Mesenchymal stem cell (in vitro differentiated cells and primary cell): Measurements from ENCODE around the gene IGFL3.

Experiments used
- DNase-seq: peaks from one replicate; pipeline ENCODE4 v3.0.0-alpha.2; 2013
- H2AFZ ChIP-seq: one replicate; pipeline ENCODE4 v1.6.1; 2013; ENCODE audit warnings: low read depth, mild to moderate bottlenecking, control low read depth, inconsistent platforms, low read length, moderate library complexity
- H2AK5ac ChIP-seq: 2 replicates; pipeline ENCODE4 v1.6.1; 2013; ENCODE audit warnings: low read length, moderate library complexity, mild to moderate bottlenecking, inconsistent platforms; ENCODE audit not compliant: severe bottlenecking
- H2BK120ac ChIP-seq: one replicate; pipeline ENCODE4 v1.6.1; 2013; ENCODE audit warnings: low read depth, mild to moderate bottlenecking, inconsistent platforms, low read length, moderate library complexity
- H2BK12ac ChIP-seq, 2 experiments: one replicate each; pipeline ENCODE4 v1.6.1; 2013; ENCODE audit warnings: inconsistent platforms in 2 of 2, low read length in 2 of 2, mild to moderate bottlenecking in 2 of 2, moderate library complexity in 2 of 2, control low read depth in 1 of 2
- H2BK15ac ChIP-seq: one replicate; pipeline ENCODE4 v1.6.1; 2013; ENCODE audit warnings: mild to moderate bottlenecking, low read depth, inconsistent platforms; ENCODE audit not compliant: poor library complexity, severe bottlenecking
- H2BK5ac ChIP-seq: 2 replicates; pipeline ENCODE4 v1.6.1; 2013; ENCODE audit warnings: low read depth, mild to moderate bottlenecking, low read length, control low read depth, inconsistent platforms; ENCODE audit not compliant: poor library complexity, severe bottlenecking
- H3K14ac ChIP-seq, 2 experiments: one replicate each; pipeline ENCODE4 v1.6.1; 2013; ENCODE audit warnings: inconsistent platforms in 2 of 2, low read length in 2 of 2, control low read depth in 1 of 2, mild to moderate bottlenecking in 1 of 2, moderate library complexity in 1 of 2
- H3K18ac ChIP-seq, 2 experiments: one replicate each; pipeline ENCODE4 v1.6.1; 2013; ENCODE audit warnings: inconsistent platforms in 2 of 2, low read length in 2 of 2, control low read depth in 1 of 2, low read depth in 1 of 2, mild to moderate bottlenecking in 1 of 2
- H3K23ac ChIP-seq, 2 experiments: one replicate each; pipeline ENCODE4 v1.6.1; 2013; ENCODE audit warnings: inconsistent platforms in 2 of 2, low read length in 2 of 2, mild to moderate bottlenecking in 2 of 2, moderate library complexity in 2 of 2, control low read depth in 1 of 2
- H3K27ac ChIP-seq: 2 replicates; pipeline ENCODE4 v1.5.1; 2013; ENCODE audit warnings: mild to moderate bottlenecking, moderate library complexity, low read length, control low read depth, inconsistent platforms; ENCODE audit not compliant: poor library complexity, severe bottlenecking
- H3K27me3 ChIP-seq, 2 experiments: 2 replicates each; pipeline versions ENCODE4 v1.6.1 to v1.7.0; 2013; ENCODE audit warnings: low read length in 2 of 2, mild to moderate bottlenecking in 2 of 2, moderate library complexity in 2 of 2, control low read depth in 1 of 2, inconsistent platforms in 1 of 2; ENCODE audit not compliant: control insufficient read depth in 1 of 2, insufficient read depth in 1 of 2
- H3K36me3 ChIP-seq, 2 experiments: 2 replicates each; pipeline versions ENCODE4 v1.6.1 to v1.7.0; 2013; ENCODE audit warnings: low read length in 2 of 2, control low read depth in 1 of 2, inconsistent platforms in 1 of 2, low read depth in 1 of 2, mild to moderate bottlenecking in 1 of 2; ENCODE audit not compliant: insufficient read depth in 2 of 2, control insufficient read depth in 1 of 2
- H3K4ac ChIP-seq, 2 experiments: one replicate each; pipeline ENCODE4 v1.6.1; 2013; ENCODE audit warnings: inconsistent platforms in 2 of 2, low read length in 2 of 2, mild to moderate bottlenecking in 2 of 2, moderate library complexity in 2 of 2, control low read depth in 1 of 2, low read depth in 1 of 2
- H3K4me1 ChIP-seq: 2 replicates; pipeline ENCODE4 v1.6.1; 2013; ENCODE audit warnings: low read depth, low read length, control low read depth; ENCODE audit not compliant: control insufficient read depth, insufficient read depth
- H3K4me2 ChIP-seq: 2 replicates; pipeline ENCODE4 v1.6.1; 2013; ENCODE audit warnings: low read length, mild to moderate bottlenecking, inconsistent platforms; ENCODE audit not compliant: poor library complexity, severe bottlenecking
- H3K4me3 ChIP-seq, 2 experiments: 2 replicates each; pipeline versions ENCODE4 v1.5.1 to v1.7.0; 2013; ENCODE audit warnings: low read length in 2 of 2, mild to moderate bottlenecking in 2 of 2, control low read depth in 1 of 2, low read depth in 1 of 2; ENCODE audit not compliant: insufficient read depth in 1 of 2
- H3K79me1 ChIP-seq: replicated peaks from 2 replicates; pipeline ENCODE4 v1.6.1; 2013; ENCODE audit warnings: mild to moderate bottlenecking, control low read depth, low read length, inconsistent platforms; ENCODE audit not compliant: poor library complexity, severe bottlenecking
- H3K9ac ChIP-seq: 2 replicates; pipeline ENCODE4 v1.7.0; 2013; ENCODE audit warnings: mild to moderate bottlenecking, low read length, moderate library complexity
- H3K9me3 ChIP-seq: 2 replicates; pipeline ENCODE4 v1.7.0; 2013; ENCODE audit warnings: mild to moderate bottlenecking, low read length; ENCODE audit not compliant: control insufficient read depth
- H4K8ac ChIP-seq: one replicate; pipeline ENCODE4 v1.6.1; 2013; ENCODE audit warnings: inconsistent platforms, mild to moderate bottlenecking, low read length, moderate library complexity
- H4K91ac ChIP-seq: one replicate; pipeline ENCODE4 v1.6.1; 2013; ENCODE audit warnings: mild to moderate bottlenecking, low read length, inconsistent platforms
- WGBS: methylation state at CpG from one replicate; pipeline ENCODE4 v1.1.7; 2013; ENCODE audit warnings: mixed read lengths; 5-methylcytosine and 5-hydroxymethylcytosine counted together

IGFL3 gene

DNA sequence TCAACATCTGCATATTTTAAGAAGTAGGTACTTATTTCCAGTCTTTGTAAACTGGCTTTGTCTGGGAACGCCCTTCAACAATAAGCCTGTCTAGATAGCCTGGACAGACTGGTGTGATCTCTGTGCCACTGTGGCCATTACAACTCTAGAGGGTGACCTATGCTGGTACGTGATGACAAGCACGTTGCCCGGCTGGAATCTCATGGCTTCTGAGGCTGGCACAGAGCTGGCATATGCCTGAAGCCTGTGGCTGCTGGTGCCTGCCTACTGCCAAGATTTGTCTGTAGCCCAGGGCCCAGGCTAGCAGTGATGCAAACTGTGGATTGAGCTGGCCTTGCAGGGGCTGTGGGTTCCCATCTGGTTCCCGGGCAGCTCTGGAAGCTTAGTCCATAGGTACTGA, 34.0 kb downstream of the IGFL3 start:
- Histone ChIP-seq H3K9me3 (peaks cover 43% of the 10 kb centered on the region), H3K18ac (no peak overlapping the region), H4K8ac (no peak overlapping the region), H2BK12ac (no peak overlapping the region), H2AK5ac (no peak overlapping the region), H3K4me3 (no peak overlapping the region), H3K4me1 (no peaks in the 10 kb centered on the region), H3K27ac (no peak overlapping the region), H3K36me3 (no peaks in the 10 kb centered on the region), H4K91ac (no peak overlapping the region), H3K9ac (no peak overlapping the region), H3K79me1 (no peaks in the 10 kb centered on the region), H2BK15ac (no peak overlapping the region), H3K23ac (no peak overlapping the region), H3K4ac (no peak overlapping the region), H3K27me3 (peaks cover 13 to 64% of the 10 kb centered on the region in 2 experiments), H2BK120ac (no peak overlapping the region), H2BK5ac (no peak overlapping the region), H3K14ac (no peak overlapping the region), H2AFZ (no peak overlapping the region), H3K4me2 (no peak overlapping the region)
- no peak for DNase-seq
- WGBS: 89% methylated on average over 5 of the region's 5 CpGs

DNA sequence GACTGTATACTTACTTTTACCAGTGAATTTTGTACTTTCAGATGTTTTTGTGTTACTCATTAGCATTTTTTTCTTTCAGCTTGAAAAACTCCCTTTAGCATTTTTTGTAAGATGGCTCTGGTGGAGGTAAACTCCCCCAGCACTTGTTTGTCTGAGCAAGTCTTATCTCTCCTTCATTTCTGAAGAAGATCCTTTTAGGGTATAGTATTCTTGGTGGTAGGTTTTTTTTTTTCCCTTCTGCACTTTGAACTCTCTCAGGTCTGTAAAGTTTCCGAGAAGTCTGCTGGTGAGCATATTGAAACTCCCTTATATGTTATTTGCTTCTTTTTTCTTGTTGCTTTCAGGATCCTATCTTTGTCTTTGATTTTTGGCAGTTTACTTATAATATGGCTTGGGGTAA, 35.1 kb downstream of the IGFL3 start:
- Histone ChIP-seq H3K4ac (no peak overlapping the region), H2AFZ (no peak overlapping the region), H4K91ac (no peak overlapping the region), H4K8ac (no peak overlapping the region), H3K27ac (no peak overlapping the region), H3K18ac (no peak overlapping the region), H3K79me1 (no peaks in the 10 kb centered on the region), H2BK12ac (no peak overlapping the region), H3K27me3 (peaks cover 13 to 72% of the 10 kb centered on the region in 2 experiments), H3K9ac (no peak overlapping the region), H3K23ac (no peak overlapping the region), H3K14ac (no peak overlapping the region), H2BK15ac (no peak overlapping the region), H3K9me3 (peaks cover 52% of the 10 kb centered on the region), H3K4me1 (no peaks in the 10 kb centered on the region), H2AK5ac (no peak overlapping the region), H3K36me3 (no peaks in the 10 kb centered on the region), H2BK120ac (no peak overlapping the region), H3K4me3 (no peak overlapping the region), H3K4me2 (no peak overlapping the region), H2BK5ac (no peak overlapping the region)
- no CpG with 5 or more reads among the region's 1 CpG for WGBS
- no peak for DNase-seq

DNA sequence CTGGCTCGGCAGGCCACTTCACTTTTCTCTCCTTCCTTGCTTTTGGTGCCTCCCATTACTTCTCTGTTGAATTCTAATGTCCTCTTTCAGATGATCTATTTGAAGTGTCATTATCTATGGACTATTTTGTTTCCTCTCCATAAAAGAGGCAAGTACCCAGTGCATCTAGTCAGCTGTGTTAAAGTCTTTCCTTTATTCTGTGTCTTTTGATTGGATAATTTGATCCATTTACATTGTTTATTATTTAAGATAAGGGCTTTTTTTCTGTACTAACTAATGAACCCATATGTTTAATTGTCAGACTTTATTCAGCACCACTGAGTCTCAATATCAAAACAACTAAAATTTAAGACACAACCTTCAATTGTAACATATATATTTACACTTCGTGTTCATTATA, 36.4 kb downstream of the IGFL3 start:
- Histone ChIP-seq H3K4me1 (no peaks in the 10 kb centered on the region), H3K9ac (no peak overlapping the region), H3K79me1 (no peaks in the 10 kb centered on the region), H2BK15ac (no peak overlapping the region), H4K91ac (no peak overlapping the region), H3K36me3 (no peaks in the 10 kb centered on the region), H4K8ac (no peak overlapping the region), H3K4me3 (no peak overlapping the region), H3K23ac (no peak overlapping the region), H2BK120ac (no peak overlapping the region), H3K4ac (no peak overlapping the region), H2AFZ (no peak overlapping the region), H3K27ac (no peak overlapping the region), H2AK5ac (no peak overlapping the region), H2BK12ac (no peak overlapping the region), H3K4me2 (no peak overlapping the region), H3K14ac (no peak overlapping the region), H2BK5ac (no peak overlapping the region), H3K9me3 (peaks cover 60% of the 10 kb centered on the region), H3K18ac (no peak overlapping the region), H3K27me3 (peaks cover 13 to 81% of the 10 kb centered on the region in 2 experiments)
- DNase-seq: no peak
- WGBS: 100% methylated on average over 1 of the region's 2 CpGs

DNA sequence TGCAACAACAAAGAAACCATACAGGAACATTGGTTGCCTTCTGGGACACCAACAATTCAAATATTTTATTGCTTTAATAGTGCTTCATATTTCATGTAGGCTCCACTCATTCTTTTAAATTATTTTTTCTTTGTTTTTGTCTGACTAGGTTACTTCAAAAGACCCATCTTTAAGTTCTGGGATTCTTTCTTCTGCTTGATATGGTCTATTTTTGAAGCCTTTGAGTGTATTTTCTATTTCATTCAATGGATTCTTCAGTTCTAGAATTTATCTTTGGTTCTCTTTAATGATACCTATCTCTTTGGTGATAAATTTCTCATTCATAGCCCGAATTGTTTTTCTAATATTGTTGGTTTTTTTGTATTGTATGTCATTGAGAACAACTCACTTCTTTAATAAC, 38.6 kb downstream of the IGFL3 start:
- Histone ChIP-seq H3K4ac (no peak overlapping the region), H3K79me1 (no peaks in the 10 kb centered on the region), H3K27me3 (peaks cover 11 to 79% of the 10 kb centered on the region in 2 experiments), H2BK15ac (no peak overlapping the region), H3K36me3 (no peaks in the 10 kb centered on the region), H3K9me3 (peaks cover 60% of the 10 kb centered on the region), H2AK5ac (no peak overlapping the region), H3K27ac (no peak overlapping the region), H3K4me2 (no peak overlapping the region), H4K91ac (no peak overlapping the region), H3K9ac (no peak overlapping the region), H3K23ac (no peak overlapping the region), H4K8ac (no peak overlapping the region), H3K14ac (no peak overlapping the region), H3K4me3 (no peak overlapping the region), H2AFZ (no peak overlapping the region), H3K4me1 (peaks cover 5% of the 10 kb centered on the region), H3K18ac (no peak overlapping the region), H2BK5ac (no peak overlapping the region), H2BK12ac (no peak overlapping the region), H2BK120ac (no peak overlapping the region)
- whole genome bisulfite sequencing: no CpG with 5 or more reads among the region's 1 CpG
- DNase-seq: no peak
